ENCODE measurements around the gene ZFYVE26.

DNA sequence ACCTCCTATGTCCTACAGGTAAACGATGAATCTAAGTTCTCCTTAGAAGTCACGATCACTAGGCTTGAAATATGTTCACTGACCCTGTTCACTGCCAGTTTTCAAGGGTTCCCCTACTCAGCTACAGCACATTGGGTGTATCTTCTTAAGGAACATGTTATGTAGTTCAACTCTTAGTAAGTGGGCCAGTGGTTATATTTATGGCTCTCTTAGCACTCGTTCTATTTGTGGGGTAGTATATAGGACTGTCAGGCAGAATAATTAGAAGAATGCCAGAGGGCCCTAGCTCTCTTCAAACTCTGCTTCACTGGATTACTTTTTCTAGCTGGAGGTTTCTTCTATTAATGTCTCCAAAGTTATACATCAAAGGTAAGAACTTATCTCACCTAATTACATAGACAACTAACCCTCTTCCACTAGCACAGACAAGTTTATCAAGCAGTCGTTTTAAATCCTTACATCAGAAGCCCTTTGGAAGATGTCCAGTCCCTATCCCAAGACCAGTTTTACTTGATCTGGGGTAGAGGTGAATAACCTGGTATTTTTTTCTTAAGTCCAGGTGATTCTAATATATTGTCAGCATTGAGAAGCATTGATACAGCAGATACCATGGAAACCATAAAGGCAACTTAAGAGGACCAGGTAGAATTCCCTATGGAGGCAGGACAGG, 39.6 kb downstream of the ZFYVE26 start:
- TF ChIP-seq, protein P1, sequence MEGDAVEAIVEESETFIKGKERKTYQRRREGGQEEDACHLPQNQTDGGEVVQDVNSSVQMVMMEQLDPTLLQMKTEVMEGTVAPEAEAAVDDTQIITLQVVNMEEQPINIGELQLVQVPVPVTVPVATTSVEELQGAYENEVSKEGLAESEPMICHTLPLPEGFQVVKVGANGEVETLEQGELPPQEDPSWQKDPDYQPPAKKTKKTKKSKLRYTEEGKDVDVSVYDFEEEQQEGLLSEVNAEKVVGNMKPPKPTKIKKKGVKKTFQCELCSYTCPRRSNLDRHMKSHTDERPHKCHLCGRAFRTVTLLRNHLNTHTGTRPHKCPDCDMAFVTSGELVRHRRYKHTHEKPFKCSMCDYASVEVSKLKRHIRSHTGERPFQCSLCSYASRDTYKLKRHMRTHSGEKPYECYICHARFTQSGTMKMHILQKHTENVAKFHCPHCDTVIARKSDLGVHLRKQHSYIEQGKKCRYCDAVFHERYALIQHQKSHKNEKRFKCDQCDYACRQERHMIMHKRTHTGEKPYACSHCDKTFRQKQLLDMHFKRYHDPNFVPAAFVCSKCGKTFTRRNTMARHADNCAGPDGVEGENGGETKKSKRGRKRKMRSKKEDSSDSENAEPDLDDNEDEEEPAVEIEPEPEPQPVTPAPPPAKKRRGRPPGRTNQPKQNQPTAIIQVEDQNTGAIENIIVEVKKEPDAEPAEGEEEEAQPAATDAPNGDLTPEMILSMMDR (IDR thresholded peaks at IDR 0.05) = no peak
- no peak for TF ChIP-seq EZH2 (IDR thresholded peaks at IDR 0.05)
- TF ChIP-seq EZH2phosphoT487 (IDR thresholded peaks at IDR 0.05) = no peak
